ENCODE results near the gene RICTOR. TPM values are rescaled to one million over a fixed set of nuclear protein-coding genes. Genes with fewer than 3 reads are reported as not detected.

Gene RICTOR
- total RNA-seq, 1 donor from 2014 or later: 30.1 TPM

- no peaks in the 10 kb centered on the region for H3K36me3 Mint-ChIP-seq (ENCODE audit: low read depth)
- H3K27me3 Mint-ChIP-seq (ENCODE audit: insufficient read depth): peaks cover 20% of the 10 kb centered on the region
- H3K27ac Mint-ChIP-seq: no peak overlapping the region
- no peak for DNase-seq (ENCODE audit: low spot score)
- H3K9me3 Mint-ChIP-seq: no peaks in the 10 kb centered on the region
- intact Hi-C loops (cut with micrococcal nuclease): loop anchor here (1.0 to 5.0 kb wide), 4 partner anchors 75 to 1497 kb away; no protein-coding TSS in a partner anchor
- H3K4me1 Mint-ChIP-seq (ENCODE audit: low read depth): peaks cover 30% of the 10 kb centered on the region
- H3K4me3 Mint-ChIP-seq: no peak overlapping the region
These were observed 6.5 kb upstream of the RICTOR start for GRCh38 chr5:39080597-39081204.

- H3K9me3 Mint-ChIP-seq: no peaks in the 10 kb centered on the region
- peaks cover 20% of the 10 kb centered on the region for H3K27me3 Mint-ChIP-seq (ENCODE audit: insufficient read depth)
- H3K36me3 Mint-ChIP-seq (ENCODE audit: low read depth): no peaks in the 10 kb centered on the region
- H3K27ac Mint-ChIP-seq: no peak overlapping the region
- no peak overlapping the region for H3K4me3 Mint-ChIP-seq
- H3K4me1 Mint-ChIP-seq (ENCODE audit: low read depth): peaks cover 35% of the 10 kb centered on the region
- intact Hi-C loops (cut with micrococcal nuclease): loop anchor here (1.0 to 5.0 kb wide), 4 partner anchors 75 to 1497 kb away; no protein-coding TSS in a partner anchor
- DNase-seq (ENCODE audit: low spot score): no peak
These were observed 6.0 kb upstream of the RICTOR start for GRCh38 chr5:39080168-39080567.

DNA sequence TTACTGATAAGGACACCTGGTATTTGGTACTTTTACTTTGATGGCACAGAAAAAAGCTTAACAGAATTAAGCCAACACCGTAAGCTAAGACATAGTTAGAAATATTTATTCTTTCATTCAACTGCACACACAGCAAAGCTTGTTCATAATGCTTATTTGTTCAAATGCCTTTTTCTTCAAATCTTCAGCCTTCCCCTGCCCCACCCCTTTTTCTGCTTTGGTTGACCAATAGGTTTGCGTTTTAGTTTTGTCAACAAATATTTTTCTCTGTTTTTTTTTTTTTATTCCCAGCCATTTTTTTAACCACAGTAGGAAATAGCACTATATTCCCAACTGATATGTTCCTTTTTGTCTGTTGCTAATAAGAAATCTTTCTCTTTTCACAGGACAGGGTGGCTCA, 4.9 kb upstream of the RICTOR start:
- Mint-ChIP-seq H3K36me3 (ENCODE audit: low read depth) (no peaks in the 10 kb centered on the region), H3K4me1 (ENCODE audit: low read depth) (peaks cover 38% of the 10 kb centered on the region), H3K27me3 (ENCODE audit: insufficient read depth) (peaks cover 20% of the 10 kb centered on the region), H3K4me3 (no peak overlapping the region), H3K27ac (no peak overlapping the region), H3K9me3 (no peaks in the 10 kb centered on the region)
- intact Hi-C loops (cut with micrococcal nuclease): loop anchor here (5.0 to 10.0 kb wide), 3 partner anchors 247 to 1756 kb away; partner anchors contain the start of genes LIFR and RPL37
- DNase-seq (ENCODE audit: low spot score): no peak

- intact Hi-C loops (cut with micrococcal nuclease): loop anchor here (5.0 to 10.0 kb wide), 3 partner anchors 245 to 1758 kb away; partner anchors contain the start of genes LIFR and RPL37
- Mint-ChIP-seq H3K4me1 (ENCODE audit: low read depth) (peaks cover 47% of the 10 kb centered on the region), H3K27me3 (ENCODE audit: insufficient read depth) (peaks cover 20% of the 10 kb centered on the region), H3K36me3 (ENCODE audit: low read depth) (peaks cover 4% of the 10 kb centered on the region), H3K9me3 (no peaks in the 10 kb centered on the region), H3K27ac (peak overlapping the region; percentile 3), H3K4me3 (peak overlapping the region; percentile 15)
- DNase-seq (ENCODE audit: low spot score): no peak
These were observed 2.8 kb upstream of the RICTOR start for GRCh38 chr5:39076757-39077728.

DNA sequence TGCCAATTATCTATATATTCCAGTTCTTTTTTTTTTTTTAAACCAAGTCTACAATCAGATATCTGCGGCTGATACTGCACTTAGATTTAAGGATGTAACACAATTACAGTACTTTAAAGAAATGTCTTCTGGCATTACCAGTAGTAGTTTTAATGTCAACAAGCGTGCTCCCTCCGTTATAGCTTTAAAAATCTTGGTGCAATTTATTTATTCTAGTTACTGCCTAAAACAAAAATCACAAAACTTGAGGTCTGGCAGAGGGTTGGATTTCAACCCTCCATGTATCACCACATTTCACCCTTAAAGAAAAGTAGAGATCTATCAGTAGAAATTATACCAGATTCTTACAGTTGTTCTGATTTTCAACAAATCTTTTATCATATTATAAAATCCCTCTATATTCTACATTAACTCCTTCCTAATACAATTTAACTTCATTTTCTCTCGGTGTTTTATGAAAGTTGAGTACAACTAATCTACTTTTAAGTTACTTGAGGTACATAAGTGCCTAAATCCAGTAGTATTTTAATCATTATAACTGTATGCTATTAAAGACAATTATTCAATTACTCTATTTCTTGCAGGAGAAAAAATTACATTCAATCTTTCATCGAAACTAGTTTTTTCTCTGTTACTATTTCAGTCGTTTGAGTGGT, 2.0 kb upstream of the RICTOR start:
- H3K4me1 Mint-ChIP-seq (ENCODE audit: low read depth): peaks cover 55% of the 10 kb centered on the region
- peaks cover 18% of the 10 kb centered on the region for H3K27me3 Mint-ChIP-seq (ENCODE audit: insufficient read depth)
- intact Hi-C loops (cut with micrococcal nuclease): loop anchor here (5.0 to 10.0 kb wide), 3 partner anchors 244 to 1759 kb away; partner anchors contain the start of genes LIFR and RPL37
- DNase-seq (ENCODE audit: low spot score): no peak
- no peak overlapping the region for H3K27ac Mint-ChIP-seq
- H3K9me3 Mint-ChIP-seq: no peaks in the 10 kb centered on the region
- H3K4me3 Mint-ChIP-seq: peak overlapping the region; percentile 66
- peaks cover 7% of the 10 kb centered on the region for H3K36me3 Mint-ChIP-seq (ENCODE audit: low read depth)

DNA sequence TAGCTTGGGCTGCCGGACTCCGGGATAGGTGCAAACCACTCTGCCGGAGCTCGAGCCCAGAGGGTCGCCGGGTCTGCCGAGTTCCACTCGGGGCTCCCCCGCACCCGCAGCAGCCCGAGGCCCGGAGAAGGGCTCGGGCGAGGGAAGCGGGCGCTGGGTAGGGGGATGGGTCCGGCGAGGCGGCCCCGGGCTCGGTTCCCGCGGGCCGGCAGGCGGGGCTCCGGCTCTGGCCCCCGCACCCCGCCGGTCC, 507 bp downstream of the RICTOR start:
- Mint-ChIP-seq H3K9me3 (no peaks in the 10 kb centered on the region), H3K27ac (peak overlapping the region; percentile 91), H3K4me3 (peak overlapping the region; percentile 90), H3K4me1 (ENCODE audit: low read depth) (peaks cover 48% of the 10 kb centered on the region), H3K27me3 (ENCODE audit: insufficient read depth) (peaks cover 7% of the 10 kb centered on the region), H3K36me3 (ENCODE audit: low read depth) (peaks cover 17% of the 10 kb centered on the region)
- intact Hi-C loops (cut with micrococcal nuclease): loop anchor here (1.0 to 10.0 kb wide), 10 partner anchors 15 to 1761 kb away; partner anchors contain the start of genes RPL37 and TTC33
- no peak for DNase-seq (ENCODE audit: low spot score)

DNA sequence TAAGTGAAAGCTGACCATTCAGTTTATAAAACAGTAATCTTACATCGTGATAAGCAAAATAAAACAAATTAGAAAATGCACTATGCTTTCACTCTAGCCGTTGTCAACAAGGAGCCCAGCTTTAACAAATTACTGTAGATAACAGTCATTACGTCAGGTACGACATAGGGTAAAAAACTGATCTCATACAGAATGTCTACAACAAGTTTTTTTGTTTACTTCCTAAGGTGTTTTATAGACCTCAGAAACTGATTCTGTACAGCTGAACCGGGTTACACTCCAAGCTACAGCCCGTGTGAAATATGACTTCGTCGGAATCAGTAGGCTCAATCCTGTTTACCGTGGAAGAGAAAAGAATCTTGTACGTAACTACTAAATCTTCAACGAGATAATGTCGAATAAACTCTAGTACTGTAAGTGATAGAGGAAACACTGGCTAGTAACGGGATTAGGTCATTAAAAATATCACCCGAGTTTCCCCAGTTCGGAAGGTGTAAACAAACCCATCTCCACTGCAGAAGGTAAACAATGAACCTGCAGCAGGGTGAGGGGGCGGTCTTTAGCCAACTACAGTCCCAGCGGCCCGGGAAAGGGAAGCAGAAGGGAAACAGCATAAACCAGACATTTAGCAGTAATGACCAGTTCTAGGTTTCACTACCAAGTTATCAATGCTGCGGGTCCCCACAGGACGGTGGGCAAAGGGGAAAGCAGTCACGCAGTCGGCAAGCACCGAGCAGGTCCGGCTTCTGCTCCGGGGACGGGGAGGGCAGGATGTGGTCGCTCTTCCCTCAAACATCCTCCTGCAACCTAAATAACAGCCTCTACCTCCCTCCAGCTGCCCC, 1.1 kb downstream of the RICTOR start:
- Mint-ChIP-seq H3K4me3 (peak overlapping the region; percentile 90), H3K27ac (peak overlapping the region; percentile 91), H3K4me1 (ENCODE audit: low read depth) (peaks cover 48% of the 10 kb centered on the region), H3K9me3 (no peaks in the 10 kb centered on the region), H3K27me3 (ENCODE audit: insufficient read depth) (peaks cover 4% of the 10 kb centered on the region), H3K36me3 (ENCODE audit: low read depth) (peaks cover 21% of the 10 kb centered on the region)
- DNase-seq (ENCODE audit: low spot score): peak; percentile 68
- intact Hi-C loops (cut with micrococcal nuclease): loop anchor here (1.0 to 10.0 kb wide), 5 partner anchors 15 to 1762 kb away; partner anchors contain the start of genes RPL37 and TTC33

DNA sequence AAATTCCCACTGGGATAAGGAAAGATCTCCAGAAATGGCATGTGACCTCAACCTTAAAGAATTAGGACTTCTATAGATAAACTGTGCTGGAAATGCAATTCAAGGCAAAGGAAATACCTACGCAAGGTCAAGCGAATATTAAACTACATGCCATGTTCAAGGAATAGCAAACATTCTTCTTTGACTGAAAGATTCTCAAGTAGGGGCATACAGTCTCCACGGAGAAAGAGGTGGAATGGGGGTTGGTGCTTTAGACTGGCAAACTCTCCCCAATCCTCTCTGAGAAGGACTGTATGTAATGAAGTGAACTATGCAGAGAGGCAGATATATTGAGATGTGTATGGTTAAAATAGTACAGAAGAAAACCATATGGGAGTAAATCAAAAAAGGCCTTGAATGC, 6.1 kb downstream of the RICTOR start:
- Mint-ChIP-seq H3K4me1 (ENCODE audit: low read depth) (peaks cover 44% of the 10 kb centered on the region), H3K27me3 (ENCODE audit: insufficient read depth) (no peaks in the 10 kb centered on the region), H3K36me3 (ENCODE audit: low read depth) (peaks cover 54% of the 10 kb centered on the region), H3K27ac (no peak overlapping the region), H3K9me3 (peaks cover 15% of the 10 kb centered on the region), H3K4me3 (no peak overlapping the region)
- no peak for DNase-seq (ENCODE audit: low spot score)
- intact Hi-C loops (cut with micrococcal nuclease): no loop called here

DNA sequence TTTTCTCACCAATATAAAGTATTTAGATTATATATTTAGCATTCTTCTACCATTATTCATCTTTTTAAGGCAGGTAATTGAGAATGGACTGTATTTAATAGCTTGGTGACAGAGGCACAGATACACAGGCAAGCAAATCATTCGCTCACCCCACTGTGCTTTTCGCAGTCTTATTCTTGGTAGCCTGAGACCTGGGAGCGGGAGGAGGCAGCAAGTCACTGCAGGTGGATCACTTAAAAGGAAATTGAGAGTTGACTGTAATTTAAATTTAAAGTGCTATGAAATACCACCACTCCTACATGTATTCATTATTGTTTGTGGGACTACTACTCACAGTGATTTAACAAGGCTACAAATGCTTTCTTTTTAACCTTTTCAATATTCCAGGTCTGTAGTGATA, 9.7 kb downstream of the RICTOR start:
- H3K9me3 Mint-ChIP-seq: peaks cover 15% of the 10 kb centered on the region
- no peak overlapping the region for H3K27ac Mint-ChIP-seq
- intact Hi-C loops (cut with micrococcal nuclease): no loop called here
- no peak overlapping the region for H3K4me3 Mint-ChIP-seq
- DNase-seq (ENCODE audit: low spot score): no peak
- peaks cover 50% of the 10 kb centered on the region for H3K4me1 Mint-ChIP-seq (ENCODE audit: low read depth)
- H3K36me3 Mint-ChIP-seq (ENCODE audit: low read depth): peaks cover 42% of the 10 kb centered on the region
- no peaks in the 10 kb centered on the region for H3K27me3 Mint-ChIP-seq (ENCODE audit: insufficient read depth)

GRCh38 chr5:39063037-39063436, 11.2 kb downstream of the RICTOR start:
- intact Hi-C loops (cut with micrococcal nuclease): no loop called here
- H3K4me3 Mint-ChIP-seq: no peak overlapping the region
- peaks cover 31% of the 10 kb centered on the region for H3K36me3 Mint-ChIP-seq (ENCODE audit: low read depth)
- H3K4me1 Mint-ChIP-seq (ENCODE audit: low read depth): peaks cover 64% of the 10 kb centered on the region
- no peaks in the 10 kb centered on the region for H3K27me3 Mint-ChIP-seq (ENCODE audit: insufficient read depth)
- H3K9me3 Mint-ChIP-seq: peaks cover 15% of the 10 kb centered on the region
- no peak overlapping the region for H3K27ac Mint-ChIP-seq
- no peak for DNase-seq (ENCODE audit: low spot score)

GRCh38 chr5:39062530-39062929, 11.7 kb downstream of the RICTOR start:
- Mint-ChIP-seq H3K27me3 (ENCODE audit: insufficient read depth) (no peaks in the 10 kb centered on the region), H3K36me3 (ENCODE audit: low read depth) (peaks cover 26% of the 10 kb centered on the region), H3K4me3 (no peak overlapping the region), H3K4me1 (ENCODE audit: low read depth) (peaks cover 63% of the 10 kb centered on the region), H3K9me3 (peaks cover 13% of the 10 kb centered on the region), H3K27ac (no peak overlapping the region)
- no peak for DNase-seq (ENCODE audit: low spot score)
- intact Hi-C loops (cut with micrococcal nuclease): no loop called here

GRCh38 chr5:39062104-39062503, 12.1 kb downstream of the RICTOR start:
- H3K27me3 Mint-ChIP-seq (ENCODE audit: insufficient read depth): no peaks in the 10 kb centered on the region
- intact Hi-C loops (cut with micrococcal nuclease): no loop called here
- H3K9me3 Mint-ChIP-seq: peaks cover 9% of the 10 kb centered on the region
- DNase-seq (ENCODE audit: low spot score): no peak
- no peak overlapping the region for H3K27ac Mint-ChIP-seq
- no peak overlapping the region for H3K4me3 Mint-ChIP-seq
- H3K4me1 Mint-ChIP-seq (ENCODE audit: low read depth): peaks cover 61% of the 10 kb centered on the region
- peaks cover 22% of the 10 kb centered on the region for H3K36me3 Mint-ChIP-seq (ENCODE audit: low read depth)

Data from activated T-helper 1 cell treated with anti-CD3 and anti-CD28 coated beads, Interleukin-12 subunit alpha, Interleukin-12 subunit beta, Interleukin-2, Interleukin-4 antibody, amounts not matched to agents 30 ng/mL and 10 ng/mL and 1 ng/mL, durations not matched to agents 14 hours and 24 hours and 36 hours (primary cell).